ENCODE measurements around the gene ATOH8.

DNA sequence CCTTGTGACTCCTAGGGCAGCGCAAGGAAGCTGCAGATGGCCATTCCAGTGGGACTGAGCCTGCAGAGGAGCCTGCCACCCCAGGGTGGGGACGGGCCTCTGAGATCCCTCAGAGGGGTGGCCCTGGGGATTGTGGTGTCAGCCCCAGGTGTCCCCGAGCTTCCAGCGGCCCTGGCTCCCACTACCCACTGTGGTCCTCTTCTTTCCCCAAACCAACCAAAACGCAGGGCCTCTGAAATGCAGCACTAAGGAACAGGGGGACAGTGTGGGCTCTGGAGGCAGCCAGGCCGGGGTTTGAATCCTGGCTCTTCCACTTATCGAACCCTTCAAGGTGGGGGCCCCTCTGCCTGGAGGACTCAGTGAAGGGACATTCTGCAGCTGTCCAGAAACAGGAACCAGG, 32.7 kb downstream of the ATOH8 start:
- TF ChIP-seq, protein P1, sequence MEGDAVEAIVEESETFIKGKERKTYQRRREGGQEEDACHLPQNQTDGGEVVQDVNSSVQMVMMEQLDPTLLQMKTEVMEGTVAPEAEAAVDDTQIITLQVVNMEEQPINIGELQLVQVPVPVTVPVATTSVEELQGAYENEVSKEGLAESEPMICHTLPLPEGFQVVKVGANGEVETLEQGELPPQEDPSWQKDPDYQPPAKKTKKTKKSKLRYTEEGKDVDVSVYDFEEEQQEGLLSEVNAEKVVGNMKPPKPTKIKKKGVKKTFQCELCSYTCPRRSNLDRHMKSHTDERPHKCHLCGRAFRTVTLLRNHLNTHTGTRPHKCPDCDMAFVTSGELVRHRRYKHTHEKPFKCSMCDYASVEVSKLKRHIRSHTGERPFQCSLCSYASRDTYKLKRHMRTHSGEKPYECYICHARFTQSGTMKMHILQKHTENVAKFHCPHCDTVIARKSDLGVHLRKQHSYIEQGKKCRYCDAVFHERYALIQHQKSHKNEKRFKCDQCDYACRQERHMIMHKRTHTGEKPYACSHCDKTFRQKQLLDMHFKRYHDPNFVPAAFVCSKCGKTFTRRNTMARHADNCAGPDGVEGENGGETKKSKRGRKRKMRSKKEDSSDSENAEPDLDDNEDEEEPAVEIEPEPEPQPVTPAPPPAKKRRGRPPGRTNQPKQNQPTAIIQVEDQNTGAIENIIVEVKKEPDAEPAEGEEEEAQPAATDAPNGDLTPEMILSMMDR (conservative IDR thresholded peaks at IDR 0.05): no peak
- TF ChIP-seq ZFX (IDR thresholded peaks at IDR 0.05): no peak

Data from C4-2B (cell line).